K562 (cell line): Measurements from ENCODE around the gene HYAL3. TPM values are rescaled to one million over a fixed set of nuclear protein-coding genes. Genes with fewer than 3 reads are reported as not detected.

Source experiments
- ATAC-seq: fragments of 200-7000 bp; cut with Tn5 transposase; 3 replicates; pipeline ENCODE4 v1.9.1; 2020; ENCODE audit warnings: moderate library complexity
- BruUV-seq: library from RNA; stranded (reverse); fragments of 400-500 nt; replicated peaks from 2 replicates; lab custom pipeline; 2021; lab: Mats Ljungman, UMichigan
- CTCF ChIA-PET: fragments of 300-600 bp; formaldehyde crosslinking; extraction: SDS; loops from one replicate; lab custom pipeline; 2021; ENCODE audit warnings: low intra/inter-chr PET ratio; lab: Yijun Ruan, JAX
- POLR2A ChIA-PET: fragments of 300-600, 350-650 bp; sonication (Branson Sonifier 250); formaldehyde crosslinking; extraction: SDS; loops from one replicate; lab custom pipeline; 2021; ENCODE audit warnings: antibody characterized with exemption, inconsistent platforms; lab: Yijun Ruan, JAX
- DNase-seq, 4 experiments: peaks; one replicate each; pipeline versions ENCODE4 v3.0.0 to v3.0.0-alpha.2; 2011 to 2018; ENCODE audit warnings: low spot score in 3 of 4, mixed read lengths in 3 of 4; ENCODE audit errors: extremely low read depth in 1 of 4
- FAIRE-seq: peaks from 2 replicates; lab custom pipeline; 2011; peaks lifted over from hg19 to GRCh38; lab: Jason Lieb, UNC
- H2AFZ ChIP-seq: 2 replicates; pipeline ENCODE4 v1.6.0; 2011; ENCODE audit warnings: low read depth, low read length, control low read depth, inconsistent platforms
- H3K27ac ChIP-seq: fragments of 200-600 bp; 3 replicates; pipeline ENCODE4 v1.8.0; 2011; ENCODE audit warnings: low read depth, mild to moderate bottlenecking, control low read depth, inconsistent platforms, low read length, moderate library complexity, mixed read lengths; ENCODE audit errors: extremely low read depth
- H3K27me3 ChIP-seq, 2 experiments: fragments of 300-600 bp in 1 of 2; 2 replicates in 1 of 2; 3 replicates in 1 of 2; pipeline versions ENCODE4 v1.6.0 to v1.8.0; 2011; ENCODE audit warnings: inconsistent platforms in 2 of 2, low read length in 2 of 2, mild to moderate bottlenecking in 1 of 2, mixed read lengths in 1 of 2, moderate library complexity in 1 of 2; ENCODE audit not compliant: control insufficient read depth in 2 of 2, insufficient read depth in 2 of 2
- H3K36me3 ChIP-seq: fragments of 300-600 bp; 3 replicates; pipeline ENCODE4 v1.8.0; 2011; ENCODE audit warnings: mild to moderate bottlenecking, low read length, inconsistent platforms; ENCODE audit not compliant: control insufficient read depth, insufficient read depth
- H3K4me1 ChIP-seq, 2 experiments: fragments of 200-600 bp in 1 of 2; replicated peaks in 1 of 2; 2 replicates in 1 of 2; 3 replicates in 1 of 2; pipeline versions ENCODE4 v1.5.1 to v1.8.0; 2011; ENCODE audit warnings: inconsistent platforms in 2 of 2, low read length in 2 of 2, mild to moderate bottlenecking in 1 of 2, mixed read lengths in 1 of 2, moderate library complexity in 1 of 2; ENCODE audit not compliant: control insufficient read depth in 2 of 2, insufficient read depth in 2 of 2
- H3K4me2 ChIP-seq: 2 replicates; pipeline ENCODE4 v1.6.1; 2011; ENCODE audit warnings: low read length, control low read depth, inconsistent platforms, mixed read lengths; ENCODE audit not compliant: insufficient read depth
- H3K4me3 ChIP-seq: fragments of 200-600 bp; sonication (generic), shearing (Covaris generic); 2 replicates; pipeline ENCODE4 v1.5.1; 2016; ENCODE audit warnings: control low read depth, inconsistent platforms
- H3K79me2 ChIP-seq: fragments of 200-600 bp; 3 replicates; pipeline ENCODE4 v1.8.0; 2011; ENCODE audit warnings: low read length, inconsistent platforms; ENCODE audit not compliant: control insufficient read depth, insufficient read depth
- H3K9ac ChIP-seq, 2 experiments: 2 replicates each; pipeline versions ENCODE4 v1.6.0 to v1.6.1; 2011; ENCODE audit warnings: low read depth in 2 of 2, low read length in 2 of 2, control low read depth in 1 of 2, inconsistent platforms in 1 of 2, mild to moderate bottlenecking in 1 of 2, mixed read lengths in 1 of 2; ENCODE audit not compliant: insufficient read depth in 1 of 2
- H3K9me1 ChIP-seq: one replicate; pipeline ENCODE4 v1.6.0; 2011; ENCODE audit warnings: inconsistent platforms, mild to moderate bottlenecking, low read length, moderate library complexity; ENCODE audit not compliant: control insufficient read depth, insufficient read depth
- H3K9me3 ChIP-seq: replicated peaks from 2 replicates; pipeline ENCODE4 v1.5.1; 2011; ENCODE audit warnings: low read depth, low read length, inconsistent platforms; ENCODE audit not compliant: control insufficient read depth, insufficient read depth
- H4K20me1 ChIP-seq: replicated peaks from 2 replicates; pipeline ENCODE4 v1.6.1; 2011; ENCODE audit warnings: low read length, inconsistent platforms, mixed read lengths; ENCODE audit not compliant: control insufficient read depth, insufficient read depth
- PURB ChIP-seq: sonication (generic); formaldehyde crosslinking; IDR thresholded peaks from 2 replicates; pipeline ENCODE4 v1.9.0; 2021; ENCODE audit warnings: low read depth, mild to moderate bottlenecking, missing genetic modification reagents
- RFX5 ChIP-seq: IDR thresholded peaks from 2 replicates; pipeline ENCODE4 v1.6.1; 2011; ENCODE audit warnings: low read depth, mild to moderate bottlenecking, improper control_type of control experiment, low read length
- ZNF324 ChIP-seq: fragments of 250-450 bp; sonication (Bioruptor Pico); IDR thresholded peaks from 2 replicates; pipeline ENCODE4 v1.4.0; 2020; ENCODE audit warnings: mild to moderate bottlenecking
- WGBS: fragments of 100-300 bp; shearing (Covaris generic); methylation state at CpG from one replicate; pipeline ENCODE4 v1.1.6; 2016; ENCODE audit warnings: low coverage, mixed read lengths; ENCODE audit not compliant: insufficient coverage; ENCODE audit errors: missing lambda C conversion rate; 5-methylcytosine and 5-hydroxymethylcytosine counted together
- in situ Hi-C: fragments of 300-500 bp; cut with MboI; formaldehyde crosslinking; loops from 4 replicates; pipeline ENCODE4 v1.15.0; 2018; ENCODE audit warnings: inconsistent platforms, mixed read lengths
- intact Hi-C: fragments of 100-400 bp; cut with micrococcal nuclease; formaldehyde crosslinking; loops from 2 replicates; pipeline ENCODE4 v1.14.2; 2022
- polyA plus RNA-seq, 8 experiments: library from polyadenylated mRNA; depleted of rRNA in 4 of 8; stranded (reverse) in 5 of 8; unstranded in 3 of 8; fragments of >200 nt; fragmentation: Nextera tagmentation in 2 of 8; fragmentation: Illumina TruSeq in 1 of 8; extraction: Ambion mirVana in 2 of 8; extraction: Trizol in 1 of 8; gene quantifications; 2 replicates each; pipeline versions ENCODE4 v1.2.1 to v1.2.3, GENCODE V29; 2011 to 2014; ENCODE audit warnings: inconsistent platforms in 1 of 8, missing spikeins in 1 of 8
- total RNA-seq, 7 experiments: library from RNA; depleted of rRNA in 6 of 7; stranded (reverse); fragments of >200 nt in 6 of 7; fragmentation: Illumina TruSeq in 2 of 7; extraction: Trizol in 2 of 7; gene quantifications; 2 replicates each; pipeline versions ENCODE4 v1.2.1 to v1.2.3, GENCODE V29; 2011 to 2021; ENCODE audit warnings: low replicate concordance in 1 of 7
- TF ChIP-seq, protein P1 (sequence below): sonication (generic); formaldehyde crosslinking; IDR thresholded peaks from 2 replicates; pipeline ENCODE4 v1.8.1; 2023; ENCODE audit warnings: mild to moderate bottlenecking, missing genetic modification reagents
- TF ChIP-seq, protein P2 (sequence below): fragments of 450-650 bp; IDR thresholded peaks from 2 replicates; pipeline ENCODE4 v1.6.1; 2016; ENCODE audit warnings: borderline replicate concordance

HYAL3 gene
- total and polyA plus RNA-seq, 9 of the 15 experiments (the other 6 are each of a cell fraction or from before 2014, with no cell fraction given) = 0.38 to 9.1 (median 6.8) TPM

DNA sequence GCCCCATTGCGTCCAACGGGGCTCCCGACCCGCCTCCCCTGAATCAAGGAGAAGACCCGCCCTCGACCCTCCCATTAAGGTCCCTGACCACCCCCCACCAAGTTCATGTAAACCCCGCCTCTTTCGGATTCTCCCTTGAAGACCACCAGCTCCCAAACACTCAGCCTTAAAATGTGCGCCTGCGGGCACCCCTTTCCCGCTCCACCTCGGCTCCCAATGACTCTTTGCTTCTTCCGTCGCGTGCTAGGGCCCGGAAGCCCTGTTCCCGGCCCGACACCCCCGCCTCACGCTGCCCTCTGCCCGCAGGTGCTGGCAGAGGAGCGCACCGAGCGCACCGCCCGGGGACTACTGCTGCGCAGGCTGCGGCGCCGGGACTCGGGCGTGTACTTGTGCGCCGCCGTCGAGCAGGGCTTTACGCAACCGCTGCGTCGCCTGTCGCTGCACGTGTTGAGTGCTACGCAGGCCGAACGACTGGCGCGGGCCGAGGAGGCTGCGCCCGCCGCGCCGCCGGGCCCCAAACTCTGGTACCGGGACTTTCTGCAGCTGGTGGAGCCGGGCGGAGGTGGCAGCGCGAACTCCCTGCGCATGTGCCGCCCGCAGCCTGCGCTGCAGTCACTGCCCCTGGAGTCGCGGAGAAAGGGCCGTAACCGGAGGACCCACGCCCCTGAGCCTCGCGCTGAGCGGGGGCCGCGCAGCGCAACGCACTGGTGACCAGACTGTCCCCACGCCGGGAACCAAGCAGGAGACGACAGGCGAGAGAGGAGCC is 23.0 kb downstream of the HYAL3 start (continued):
- no peak for TF ChIP-seq PURB (CRISPR knock-in tag)

DNA sequence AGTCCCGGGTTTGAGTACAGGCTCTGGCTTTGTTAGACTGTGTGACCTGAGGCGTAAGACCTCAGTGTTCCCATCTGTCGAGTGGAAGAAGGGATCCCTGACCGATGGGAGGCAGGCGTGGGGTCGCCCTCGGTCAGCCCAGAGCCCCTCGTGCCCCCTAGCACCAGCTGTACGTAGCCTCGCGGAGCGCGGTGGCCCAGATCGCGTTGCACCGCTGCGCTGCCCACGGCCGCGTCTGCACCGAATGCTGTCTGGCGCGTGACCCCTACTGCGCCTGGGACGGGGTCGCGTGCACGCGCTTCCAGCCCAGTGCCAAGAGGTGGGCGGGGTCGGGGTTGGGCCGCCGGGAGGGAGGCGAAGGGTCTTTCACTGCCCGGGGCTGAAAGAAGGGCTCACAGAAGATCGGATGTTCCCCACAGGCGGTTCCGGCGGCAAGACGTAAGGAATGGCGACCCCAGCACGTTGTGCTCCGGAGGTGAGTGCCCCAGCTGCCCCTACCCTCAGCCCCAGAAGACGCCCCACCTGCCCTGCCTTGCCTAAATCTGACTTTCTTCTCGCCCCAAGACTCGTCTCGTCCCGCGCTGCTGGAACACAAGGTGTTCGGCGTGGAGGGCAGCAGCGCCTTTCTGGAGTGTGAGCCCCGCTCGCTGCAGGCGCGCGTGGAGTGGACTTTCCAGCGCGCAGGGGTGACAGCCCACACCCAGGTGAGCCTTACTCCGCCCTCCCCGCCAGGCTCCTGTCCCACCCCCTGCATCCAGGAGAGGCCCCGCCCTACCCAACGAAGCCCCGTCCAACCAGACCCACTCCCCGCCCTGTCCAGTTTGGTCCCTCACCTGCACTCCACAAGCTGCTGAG is 23.8 kb downstream of the HYAL3 start:
- in situ Hi-C loops (no loop called here), intact Hi-C loops (no loop called here)
- Histone ChIP-seq H3K9me3 (no peaks in the 10 kb centered on the region), H3K4me2 (no peak overlapping the region), H3K79me2 (no peaks in the 10 kb centered on the region), H3K4me3 (no peak overlapping the region), H4K20me1 (no peaks in the 10 kb centered on the region; the same call in 1 of the 2 replicates), H3K4me1 (peaks cover 4 to 46% of the 10 kb centered on the region in 2 experiments; a peak in 3 of 5 replicates), H3K27me3 (no peaks in the 10 kb centered on the region), H3K9me1 (no peaks in the 10 kb centered on the region), H2AFZ (no peak overlapping the region), H3K27ac (no peak overlapping the region), H3K36me3 (no peaks in the 10 kb centered on the region), H3K9ac (no peak overlapping the region)
- FAIRE-seq (no peak), ATAC-seq (no peak), DNase-seq (no peak)
- 59% methylated on average over 10 of the region's 65 CpGs for WGBS
- TF ChIP-seq, protein P1, sequence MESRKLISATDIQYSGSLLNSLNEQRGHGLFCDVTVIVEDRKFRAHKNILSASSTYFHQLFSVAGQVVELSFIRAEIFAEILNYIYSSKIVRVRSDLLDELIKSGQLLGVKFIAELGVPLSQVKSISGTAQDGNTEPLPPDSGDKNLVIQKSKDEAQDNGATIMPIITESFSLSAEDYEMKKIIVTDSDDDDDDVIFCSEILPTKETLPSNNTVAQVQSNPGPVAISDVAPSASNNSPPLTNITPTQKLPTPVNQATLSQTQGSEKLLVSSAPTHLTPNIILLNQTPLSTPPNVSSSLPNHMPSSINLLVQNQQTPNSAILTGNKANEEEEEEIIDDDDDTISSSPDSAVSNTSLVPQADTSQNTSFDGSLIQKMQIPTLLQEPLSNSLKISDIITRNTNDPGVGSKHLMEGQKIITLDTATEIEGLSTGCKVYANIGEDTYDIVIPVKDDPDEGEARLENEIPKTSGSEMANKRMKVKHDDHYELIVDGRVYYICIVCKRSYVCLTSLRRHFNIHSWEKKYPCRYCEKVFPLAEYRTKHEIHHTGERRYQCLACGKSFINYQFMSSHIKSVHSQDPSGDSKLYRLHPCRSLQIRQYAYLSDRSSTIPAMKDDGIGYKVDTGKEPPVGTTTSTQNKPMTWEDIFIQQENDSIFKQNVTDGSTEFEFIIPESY (CRISPR knock-in tag) = peak; percentile 59; the same call in 1 of the 2 replicates
- no peak for TF ChIP-seq RFX5
- TF ChIP-seq, protein P2, sequence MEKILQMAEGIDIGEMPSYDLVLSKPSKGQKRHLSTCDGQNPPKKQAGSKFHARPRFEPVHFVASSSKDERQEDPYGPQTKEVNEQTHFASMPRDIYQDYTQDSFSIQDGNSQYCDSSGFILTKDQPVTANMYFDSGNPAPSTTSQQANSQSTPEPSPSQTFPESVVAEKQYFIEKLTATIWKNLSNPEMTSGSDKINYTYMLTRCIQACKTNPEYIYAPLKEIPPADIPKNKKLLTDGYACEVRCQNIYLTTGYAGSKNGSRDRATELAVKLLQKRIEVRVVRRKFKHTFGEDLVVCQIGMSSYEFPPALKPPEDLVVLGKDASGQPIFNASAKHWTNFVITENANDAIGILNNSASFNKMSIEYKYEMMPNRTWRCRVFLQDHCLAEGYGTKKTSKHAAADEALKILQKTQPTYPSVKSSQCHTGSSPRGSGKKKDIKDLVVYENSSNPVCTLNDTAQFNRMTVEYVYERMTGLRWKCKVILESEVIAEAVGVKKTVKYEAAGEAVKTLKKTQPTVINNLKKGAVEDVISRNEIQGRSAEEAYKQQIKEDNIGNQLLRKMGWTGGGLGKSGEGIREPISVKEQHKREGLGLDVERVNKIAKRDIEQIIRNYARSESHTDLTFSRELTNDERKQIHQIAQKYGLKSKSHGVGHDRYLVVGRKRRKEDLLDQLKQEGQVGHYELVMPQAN = no peak
- TF ChIP-seq ZNF324 (CRISPR knock-in tag) = no peak
- ChIA-PET POLR2A (interaction anchor here (1.0 kb wide), 1 partner anchor 40 kb away, joined by 3 read pairs; no protein-coding TSS in a partner anchor), CTCF (interaction anchor here (1.7 to 3.1 kb wide), 2 partner anchors 49 to 81 kb away, joined by 6 to 34 read pairs; no protein-coding TSS in a partner anchor)
- no TSS peak for BruUV-seq
